Measurements from ENCODE around the gene RPL15.

GRCh38 chr3:23942546-23942945 is 25.6 kb downstream of the RPL15 start:
- TF ChIP-seq CTCF (IDR thresholded peaks at IDR 0.05; ENCODE audit: insufficient read depth, low read depth, low read length): no peak
- TF ChIP-seq EZH2 (IDR thresholded peaks at IDR 0.05; ENCODE audit: insufficient read depth, low read length): no peak

All from astrocyte (in vitro differentiated cells and primary cell).